ENCODE data around the gene PDE11A. TPM values are rescaled to one million over a fixed set of nuclear protein-coding genes. Genes with fewer than 3 reads are reported as not detected.

The PDE11A gene
- total and polyA plus RNA-seq, 2 experiments from 2014 or later, result 0.08 to 0.73 TPM

- peak overlapping the region; percentile 77; the same call in 1 of the 2 replicates for H3K27ac Mint-ChIP-seq
- peak overlapping the region; percentile 70 for H3K4me3 Mint-ChIP-seq
- Histone ChIP-seq H3K4me3 (peak overlapping the region; percentile 48), H4K20me1 (replicated peaks; ENCODE audit: insufficient read depth) (no peaks in the 10 kb centered on the region), H3K9me2 (ENCODE audit: insufficient read depth) (peaks cover 3% of the 10 kb centered on the region; the same call in 1 of the 2 replicates), H3K4me2 (peak overlapping the region; percentile 69), H3K4me1 (ENCODE audit: insufficient read depth) (peaks cover 11% of the 10 kb centered on the region), H3F3A (replicated peaks; ENCODE audit: low read depth) (no peaks in the 10 kb centered on the region), H3K79me2 (replicated peaks; ENCODE audit: insufficient read depth) (no peaks in the 10 kb centered on the region), H3K36me3 (ENCODE audit: insufficient read depth) (no peaks in the 10 kb centered on the region), H3K27ac (ENCODE audit: low read depth) (no peak overlapping the region), H3K27me3 (ENCODE audit: insufficient read depth) (no peaks in the 10 kb centered on the region), H2AFZ (peak overlapping the region; percentile 80)
- no peaks in the 10 kb centered on the region for H3K9me3 Mint-ChIP-seq
- DNase-seq (ENCODE audit: low spot score) (peak; percentile 13), ATAC-seq (no peak)
- H3K36me3 Mint-ChIP-seq (ENCODE audit: low read depth), result no peaks in the 10 kb centered on the region
- no peak for TF ChIP-seq ZNF462 (CRISPR knock-in tag; IDR thresholded peaks at IDR 0.05)
- no peak for TF ChIP-seq CTCF (conservative IDR thresholded peaks at IDR 0.05; ENCODE audit: low read depth in 2 of 2)
- no peak for TF ChIP-seq EZH2 (IDR thresholded peaks at IDR 0.05; ENCODE audit: low read depth, unreplicated experiment)
- no peak for TF ChIP-seq POLR2AphosphoS5 (IDR thresholded peaks at IDR 0.05; ENCODE audit: low read depth)
- TF ChIP-seq ZNF331 (CRISPR knock-in tag; IDR thresholded peaks at IDR 0.05; ENCODE audit: low read depth), result no peak
- TF ChIP-seq ZNF114 (CRISPR knock-in tag; IDR thresholded peaks at IDR 0.05), result no peak
- no peak for TF ChIP-seq JUNB (IDR thresholded peaks at IDR 0.05; ENCODE audit: unreplicated experiment)
- TF ChIP-seq, protein P1, sequence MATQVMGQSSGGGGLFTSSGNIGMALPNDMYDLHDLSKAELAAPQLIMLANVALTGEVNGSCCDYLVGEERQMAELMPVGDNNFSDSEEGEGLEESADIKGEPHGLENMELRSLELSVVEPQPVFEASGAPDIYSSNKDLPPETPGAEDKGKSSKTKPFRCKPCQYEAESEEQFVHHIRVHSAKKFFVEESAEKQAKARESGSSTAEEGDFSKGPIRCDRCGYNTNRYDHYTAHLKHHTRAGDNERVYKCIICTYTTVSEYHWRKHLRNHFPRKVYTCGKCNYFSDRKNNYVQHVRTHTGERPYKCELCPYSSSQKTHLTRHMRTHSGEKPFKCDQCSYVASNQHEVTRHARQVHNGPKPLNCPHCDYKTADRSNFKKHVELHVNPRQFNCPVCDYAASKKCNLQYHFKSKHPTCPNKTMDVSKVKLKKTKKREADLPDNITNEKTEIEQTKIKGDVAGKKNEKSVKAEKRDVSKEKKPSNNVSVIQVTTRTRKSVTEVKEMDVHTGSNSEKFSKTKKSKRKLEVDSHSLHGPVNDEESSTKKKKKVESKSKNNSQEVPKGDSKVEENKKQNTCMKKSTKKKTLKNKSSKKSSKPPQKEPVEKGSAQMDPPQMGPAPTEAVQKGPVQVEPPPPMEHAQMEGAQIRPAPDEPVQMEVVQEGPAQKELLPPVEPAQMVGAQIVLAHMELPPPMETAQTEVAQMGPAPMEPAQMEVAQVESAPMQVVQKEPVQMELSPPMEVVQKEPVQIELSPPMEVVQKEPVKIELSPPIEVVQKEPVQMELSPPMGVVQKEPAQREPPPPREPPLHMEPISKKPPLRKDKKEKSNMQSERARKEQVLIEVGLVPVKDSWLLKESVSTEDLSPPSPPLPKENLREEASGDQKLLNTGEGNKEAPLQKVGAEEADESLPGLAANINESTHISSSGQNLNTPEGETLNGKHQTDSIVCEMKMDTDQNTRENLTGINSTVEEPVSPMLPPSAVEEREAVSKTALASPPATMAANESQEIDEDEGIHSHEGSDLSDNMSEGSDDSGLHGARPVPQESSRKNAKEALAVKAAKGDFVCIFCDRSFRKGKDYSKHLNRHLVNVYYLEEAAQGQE (IDR thresholded peaks at IDR 0.05; ENCODE audit: unreplicated experiment), result no peak
- no peak for TF ChIP-seq CREB1 (CRISPR knock-in tag; IDR thresholded peaks at IDR 0.05; ENCODE audit: low read depth)
- TF ChIP-seq STAT1 (IDR thresholded peaks at IDR 0.05; ENCODE audit: unreplicated experiment), result no peak
- no peak for TF ChIP-seq ETS1 (IDR thresholded peaks at IDR 0.05)
- TF ChIP-seq NANOG (IDR thresholded peaks at IDR 0.05; ENCODE audit: borderline replicate concordance), result no peak
- TF ChIP-seq EZH2phosphoT487 (IDR thresholded peaks at IDR 0.05; ENCODE audit: unreplicated experiment), result no peak
- H3K4me1 Mint-ChIP-seq, result peaks cover 11% of the 10 kb centered on the region
- no peaks in the 10 kb centered on the region for H3K27me3 Mint-ChIP-seq (ENCODE audit: insufficient read depth, low read depth, poor library complexity)
Observed at GRCh38 chr2:177633910-177634294, 438.7 kb downstream of the PDE11A start.
